Vagina (tissue), 2 donors: ENCODE measurements around the gene CIDEB.

Experiments used
- CTCF ChIP-seq, 3 experiments: fragments of 450-650 bp in 2 of 3; fragments of 200-600 bp in 1 of 3; sonication (generic) in 1 of 3; IDR thresholded peaks; one replicate each; pipeline ENCODE4 v1.5.1; 2017 to 2019; ENCODE audit warnings: antibody characterized with exemption in 3 of 3, mild to moderate bottlenecking in 2 of 3, moderate library complexity in 2 of 3
- POLR2AphosphoS5 ChIP-seq, 2 donors: sonication (generic); formaldehyde crosslinking; IDR thresholded peaks; one replicate each; pipeline ENCODE4 v1.9.0; 2017; ENCODE audit warnings: antibody characterized with exemption in 2 of 2, mild to moderate bottlenecking in 2 of 2, low read depth in 1 of 2; ENCODE audit not compliant: insufficient read depth in 1 of 2

- TF ChIP-seq POLR2AphosphoS5 (IDR thresholded peaks at IDR 0.05; ENCODE audit: insufficient read depth in 1 of 2, low read depth in 1 of 2) (no peak), CTCF (IDR thresholded peaks at IDR 0.05) (no peak)
These were observed 30.7 kb downstream of the CIDEB start for GRCh38 chr14:24277071-24277470.
